Femur (tissue), 1 donor: Measurements from ENCODE around the gene KRT80.
A peak's percentile ranks its signal among the peaks of the same experiment; 100 is the strongest.

ENCODE experiments used
- DNase-seq: peaks from one replicate; pipeline ENCODE4 v3.0.0-alpha.2; 2017

The KRT80 gene

GRCh38 chr12:52228931-52229330 is 37.1 kb upstream of the KRT80 start:
- DNase-seq, result no peak

- DNase-seq, result no peak
Measured at GRCh38 chr12:52228366-52228765, 36.6 kb upstream of the KRT80 start.

GRCh38 chr12:52227606-52228166 is 35.9 kb upstream of the KRT80 start:
- no peak for DNase-seq

GRCh38 chr12:52226446-52226845 is 34.6 kb upstream of the KRT80 start:
- DNase-seq, result no peak

- DNase-seq, result no peak
Measured at GRCh38 chr12:52225752-52226151, 33.9 kb upstream of the KRT80 start.

- DNase-seq, result no peak
Measured at GRCh38 chr12:52224151-52224550, 32.3 kb upstream of the KRT80 start.

GRCh38 chr12:52223406-52224039 is 31.7 kb upstream of the KRT80 start:
- DNase-seq, result no peak

- no peak for DNase-seq
Measured at GRCh38 chr12:52222692-52223091, 30.9 kb upstream of the KRT80 start.

- DNase-seq, result peak; percentile 28
Measured at GRCh38 chr12:52221912-52222457, 30.2 kb upstream of the KRT80 start.

- DNase-seq, result no peak
Measured at GRCh38 chr12:52221070-52221781, 29.4 kb upstream of the KRT80 start.

- DNase-seq, result no peak
Measured at GRCh38 chr12:52220477-52220876, 28.7 kb upstream of the KRT80 start.

- DNase-seq, result no peak
Measured at GRCh38 chr12:52218001-52218400, 26.2 kb upstream of the KRT80 start.

GRCh38 chr12:52217223-52217622 is 25.4 kb upstream of the KRT80 start:
- DNase-seq, result peak; percentile 30

GRCh38 chr12:52216807-52217206 is 25.0 kb upstream of the KRT80 start:
- peak; percentile 33 for DNase-seq

- DNase-seq, result peak; percentile 7
Measured at GRCh38 chr12:52216100-52216499, 24.3 kb upstream of the KRT80 start.

- DNase-seq, result peak; percentile 16
Measured at GRCh38 chr12:52215587-52216031, 23.8 kb upstream of the KRT80 start.

- peak; percentile 13 for DNase-seq
Measured at GRCh38 chr12:52214421-52214802, 22.6 kb upstream of the KRT80 start.

- peak; percentile 79 for DNase-seq
Measured at GRCh38 chr12:52213564-52214420, 22.0 kb upstream of the KRT80 start.

- DNase-seq, result peak; percentile 10
Measured at GRCh38 chr12:52212701-52213563, 21.1 kb upstream of the KRT80 start.

GRCh38 chr12:52211716-52212585 is 20.1 kb upstream of the KRT80 start:
- DNase-seq, result peak; percentile 8
